ENCODE measurements around the gene OSBP2.

OSBP2 gene

GRCh38 chr22:30680991-30681770 lies 13.5 kb upstream of the OSBP2 start:
- no peaks in the 10 kb centered on the region for H3K4me1 ChIP-seq (ENCODE audit: insufficient read depth, low read length, severe bottlenecking)
- no peaks in the 10 kb centered on the region for H3K9me3 ChIP-seq (ENCODE audit: low read length)
- no peaks in the 10 kb centered on the region for H3K36me3 ChIP-seq (ENCODE audit: insufficient read depth, low read length)
- H3K9me2 ChIP-seq (ENCODE audit: low read depth, low read length) = no peaks in the 10 kb centered on the region
- TF ChIP-seq CTCF (IDR thresholded peaks at IDR 0.05; ENCODE audit: low read length) = no peak
- no peak for TF ChIP-seq EZH2 (IDR thresholded peaks at IDR 0.05; ENCODE audit: borderline replicate concordance, low read length)
- no peaks in the 10 kb centered on the region for H3F3A ChIP-seq (ENCODE audit: insufficient read depth, low read length)
- no peak overlapping the region for H2AFZ ChIP-seq (ENCODE audit: low read length)
- no peaks in the 10 kb centered on the region for H3K27me3 ChIP-seq (ENCODE audit: insufficient read depth, low read length)
- no peak overlapping the region for H3K4me3 ChIP-seq (ENCODE audit: low read depth, low read length, poor library complexity, severe bottlenecking)
- no peaks in the 10 kb centered on the region for H4K20me1 ChIP-seq (ENCODE audit: insufficient read depth, low read length)
- no peaks in the 10 kb centered on the region for H3K79me2 ChIP-seq (ENCODE audit: insufficient read depth, low read length)
- no peak overlapping the region for H3K27ac ChIP-seq (ENCODE audit: low read depth, low read length, poor library complexity, severe bottlenecking)
- H3K9ac ChIP-seq (ENCODE audit: low read length) = no peak overlapping the region
- no peak overlapping the region for H3K4me2 ChIP-seq (ENCODE audit: low read length)

GRCh38 chr22:30681831-30682230 lies 12.8 kb upstream of the OSBP2 start:
- Histone ChIP-seq H4K20me1 (ENCODE audit: insufficient read depth, low read length) (no peaks in the 10 kb centered on the region), H3K4me1 (ENCODE audit: insufficient read depth, low read length, severe bottlenecking) (no peaks in the 10 kb centered on the region), H3K9me3 (ENCODE audit: low read length) (no peaks in the 10 kb centered on the region), H3K27ac (ENCODE audit: low read depth, low read length, poor library complexity, severe bottlenecking) (no peak overlapping the region), H3K4me3 (ENCODE audit: low read depth, low read length, poor library complexity, severe bottlenecking) (no peak overlapping the region), H3K27me3 (ENCODE audit: insufficient read depth, low read length) (no peaks in the 10 kb centered on the region), H3K9ac (ENCODE audit: low read length) (no peak overlapping the region), H2AFZ (ENCODE audit: low read length) (no peak overlapping the region), H3K36me3 (ENCODE audit: insufficient read depth, low read length) (no peaks in the 10 kb centered on the region), H3K9me2 (ENCODE audit: low read depth, low read length) (no peaks in the 10 kb centered on the region), H3K4me2 (ENCODE audit: low read length) (no peak overlapping the region), H3K79me2 (ENCODE audit: insufficient read depth, low read length) (no peaks in the 10 kb centered on the region), H3F3A (ENCODE audit: insufficient read depth, low read length) (no peaks in the 10 kb centered on the region)
- TF ChIP-seq CTCF (IDR thresholded peaks at IDR 0.05; ENCODE audit: low read length) (no peak), EZH2 (IDR thresholded peaks at IDR 0.05; ENCODE audit: borderline replicate concordance, low read length) (no peak)

- H3K79me2 ChIP-seq (ENCODE audit: insufficient read depth, low read length) = no peaks in the 10 kb centered on the region
- no peak overlapping the region for H3K4me3 ChIP-seq (ENCODE audit: low read depth, low read length, poor library complexity, severe bottlenecking)
- no peak overlapping the region for H3K4me2 ChIP-seq (ENCODE audit: low read length)
- H3K9ac ChIP-seq (ENCODE audit: low read length) = no peak overlapping the region
- H3K9me2 ChIP-seq (ENCODE audit: low read depth, low read length) = no peaks in the 10 kb centered on the region
- H3F3A ChIP-seq (ENCODE audit: insufficient read depth, low read length) = no peaks in the 10 kb centered on the region
- H4K20me1 ChIP-seq (ENCODE audit: insufficient read depth, low read length) = no peaks in the 10 kb centered on the region
- no peaks in the 10 kb centered on the region for H3K4me1 ChIP-seq (ENCODE audit: insufficient read depth, low read length, severe bottlenecking)
- no peaks in the 10 kb centered on the region for H3K9me3 ChIP-seq (ENCODE audit: low read length)
- H3K27me3 ChIP-seq (ENCODE audit: insufficient read depth, low read length) = no peaks in the 10 kb centered on the region
- no peak for TF ChIP-seq CTCF (IDR thresholded peaks at IDR 0.05; ENCODE audit: low read length)
- TF ChIP-seq EZH2 (IDR thresholded peaks at IDR 0.05; ENCODE audit: borderline replicate concordance, low read length) = no peak
- no peak overlapping the region for H2AFZ ChIP-seq (ENCODE audit: low read length)
- H3K27ac ChIP-seq (ENCODE audit: low read depth, low read length, poor library complexity, severe bottlenecking) = no peak overlapping the region
- H3K36me3 ChIP-seq (ENCODE audit: insufficient read depth, low read length) = no peaks in the 10 kb centered on the region
Measured at GRCh38 chr22:30685178-30685577, 9.5 kb upstream of the OSBP2 start.

All from OCI-LY1 (cell line).